Loucy (cell line): Measurements from ENCODE around the gene SHBG.
A peak's percentile ranks its signal among the peaks of the same experiment; 100 is the strongest.
"Not testable (repeated sequence)": the region's sequence is repeated elsewhere in the genome, so short reads cannot be mapped to it uniquely, and the experiment has no call there.

Source experiments
- H2AFZ ChIP-seq: fragments of 200-600 bp; sonication (generic); 2 replicates; pipeline ENCODE4 v1.6.0; 2016; ENCODE audit warnings: antibody characterized with exemption, mild to moderate bottlenecking, low read length, moderate library complexity
- H3F3A ChIP-seq: fragments of 200-600 bp; 2 replicates; pipeline ENCODE4 v1.6.0; 2016; ENCODE audit warnings: antibody characterized with exemption, low read depth, mild to moderate bottlenecking
- H3K27me3 ChIP-seq: fragments of 200-600 bp; sonication (generic); 2 replicates; pipeline ENCODE4 v1.6.1; 2014; ENCODE audit warnings: low read length, mild to moderate bottlenecking; ENCODE audit not compliant: insufficient read depth, poor library complexity, severe bottlenecking
- H3K36me3 ChIP-seq: fragments of 200-600 bp; sonication (generic); 2 replicates; pipeline ENCODE4 v1.6.1; 2016; ENCODE audit warnings: low read length; ENCODE audit not compliant: insufficient read depth
- H3K4me1 ChIP-seq: fragments of 200-600 bp; sonication (generic); 2 replicates; pipeline ENCODE4 v1.5.1; 2014; ENCODE audit warnings: low read length, mild to moderate bottlenecking; ENCODE audit not compliant: insufficient read depth, poor library complexity, severe bottlenecking
- H3K4me2 ChIP-seq: fragments of 200-600 bp; sonication (generic); 2 replicates; pipeline ENCODE4 v1.6.0; 2014; ENCODE audit warnings: antibody characterized with exemption, low read length, low read depth, mild to moderate bottlenecking; ENCODE audit not compliant: poor library complexity, severe bottlenecking
- H3K4me3 ChIP-seq: fragments of 200-600 bp; sonication (generic); 2 replicates; pipeline ENCODE4 v1.5.1; 2014; ENCODE audit warnings: low read length, mild to moderate bottlenecking, mixed read lengths; ENCODE audit not compliant: poor library complexity, severe bottlenecking
- H3K79me2 ChIP-seq: fragments of 200-600 bp; sonication (generic); 2 replicates; pipeline ENCODE4 v1.6.1; 2014; ENCODE audit warnings: low read length; ENCODE audit not compliant: insufficient read depth
- H3K9ac ChIP-seq: fragments of 200-600 bp; sonication (generic); 2 replicates; pipeline ENCODE4 v1.6.0; 2014; ENCODE audit warnings: mild to moderate bottlenecking, low read depth, low read length, moderate library complexity; ENCODE audit not compliant: poor library complexity, severe bottlenecking
- H3K9me2 ChIP-seq: fragments of 200-600 bp; sonication (generic); replicated peaks from 2 replicates; pipeline ENCODE4 v1.6.1; 2016; ENCODE audit warnings: low read depth, low read length, mixed read lengths
- H3K9me3 ChIP-seq: fragments of 200-600 bp; sonication (generic); 2 replicates; pipeline ENCODE4 v1.6.1; 2014; ENCODE audit warnings: mild to moderate bottlenecking, antibody characterized with exemption, low read length, low read depth; ENCODE audit not compliant: insufficient read depth
- H4K20me1 ChIP-seq: fragments of 200-600 bp; sonication (generic); 2 replicates; pipeline ENCODE4 v1.6.0; 2014; ENCODE audit warnings: antibody characterized with exemption, low read length, mild to moderate bottlenecking; ENCODE audit not compliant: insufficient read depth, poor library complexity, severe bottlenecking
- CTCF ChIP-seq: fragments of 200-600 bp; sonication (generic); conservative IDR thresholded peaks from 2 replicates; pipeline ENCODE4 v1.5.1; 2014; ENCODE audit warnings: mild to moderate bottlenecking, antibody characterized with exemption, low read length
- EZH2phosphoT487 ChIP-seq: fragments of 200-600 bp; IDR thresholded peaks from 2 replicates; pipeline ENCODE4 v1.6.1; 2018; ENCODE audit warnings: antibody characterized with exemption, mild to moderate bottlenecking, moderate library complexity, borderline replicate concordance

SHBG gene

GRCh38 chr17:7592422-7593021 is 37.4 kb upstream of the SHBG start:
- Histone ChIP-seq H3K4me3 (no peak overlapping the region), H2AFZ (no peak overlapping the region), H3K36me3 (peaks cover 62% of the 10 kb centered on the region; the same call in 1 of the 2 replicates), H3K27me3 (no peaks in the 10 kb centered on the region), H4K20me1 (no peaks in the 10 kb centered on the region), H3K9me3 (no peaks in the 10 kb centered on the region), H3F3A (no peaks in the 10 kb centered on the region), H3K9ac (no peak overlapping the region), H3K4me2 (no peak overlapping the region), H3K9me2 (no peaks in the 10 kb centered on the region), H3K4me1 (no peaks in the 10 kb centered on the region), H3K79me2 (no peaks in the 10 kb centered on the region)
- TF ChIP-seq EZH2phosphoT487 = no peak
- no peak for TF ChIP-seq CTCF

- Histone ChIP-seq H3K9ac (no peak overlapping the region), H3K9me2 (no peaks in the 10 kb centered on the region), H3K4me1 (no peaks in the 10 kb centered on the region), H3K36me3 (peaks cover 62% of the 10 kb centered on the region; the same call in 1 of the 2 replicates), H2AFZ (no peak overlapping the region), H3K4me2 (no peak overlapping the region), H3K9me3 (no peaks in the 10 kb centered on the region), H4K20me1 (no peaks in the 10 kb centered on the region), H3F3A (no peaks in the 10 kb centered on the region), H3K4me3 (no peak overlapping the region), H3K27me3 (no peaks in the 10 kb centered on the region), H3K79me2 (no peaks in the 10 kb centered on the region)
- no peak for TF ChIP-seq EZH2phosphoT487
- TF ChIP-seq CTCF = no peak
These were observed 36.6 kb upstream of the SHBG start for GRCh38 chr17:7593296-7593695.

GRCh38 chr17:7597561-7597960 is 32.4 kb upstream of the SHBG start:
- H2AFZ ChIP-seq, H3K9ac ChIP-seq, H3K9me2 ChIP-seq, H3F3A ChIP-seq, H3K27me3 ChIP-seq, H3K4me1 ChIP-seq, H3K4me2 ChIP-seq, H3K4me3 ChIP-seq, H3K79me2 ChIP-seq, H3K9me3 ChIP-seq, H4K20me1 ChIP-seq: not testable (repeated sequence)
- peaks cover 72% of the 10 kb centered on the region; the same call in 1 of the 2 replicates for H3K36me3 ChIP-seq

GRCh38 chr17:7606280-7606679 is 23.7 kb upstream of the SHBG start:
- H3K4me2 ChIP-seq = peak overlapping the region; percentile 1
- H3K79me2 ChIP-seq = peaks cover 26% of the 10 kb centered on the region
- peaks cover 33% of the 10 kb centered on the region; the same call in 1 of the 2 replicates for H3K36me3 ChIP-seq
- H3F3A ChIP-seq = no peaks in the 10 kb centered on the region
- H3K9me3 ChIP-seq = no peaks in the 10 kb centered on the region
- H3K4me3 ChIP-seq = no peak overlapping the region
- H2AFZ ChIP-seq = no peak overlapping the region
- H3K27me3 ChIP-seq = no peaks in the 10 kb centered on the region
- H4K20me1 ChIP-seq = peaks cover 18% of the 10 kb centered on the region
- H3K9ac ChIP-seq = no peak overlapping the region
- TF ChIP-seq EZH2phosphoT487 (no peak), CTCF (no peak)
- no peaks in the 10 kb centered on the region for H3K9me2 ChIP-seq
- H3K4me1 ChIP-seq = peaks cover 22% of the 10 kb centered on the region
